PC-9 (cell line): ENCODE results near the gene FHAD1.

ENCODE experiments used
- CTCF ChIP-seq: fragments of 200-600 bp; sonication (generic); conservative IDR thresholded peaks from 2 replicates; pipeline ENCODE4 v1.6.1; 2017; ENCODE audit warnings: mixed run types, antibody characterized with exemption, mild to moderate bottlenecking, moderate library complexity
- EZH2 ChIP-seq: fragments of 200-600 bp; sonication (generic); IDR thresholded peaks from 2 replicates; pipeline ENCODE4 v1.8.0; 2017; ENCODE audit warnings: antibody characterized with exemption, low read depth

- TF ChIP-seq CTCF (no peak), EZH2 (no peak)
Observed at GRCh38 chr1:15424146-15424667, 177.2 kb downstream of the FHAD1 start.
